Heart left ventricle (tissue), 13 donors: ENCODE measurements around the gene MRPL14.

Source experiments
- POLR2A ChIP-seq, 2 donors: fragments of 450-650 bp; IDR thresholded peaks; one replicate each; pipeline ENCODE4 v1.6.1; 2017; ENCODE audit warnings: antibody characterized with exemption in 2 of 2, mild to moderate bottlenecking in 2 of 2, moderate library complexity in 2 of 2
- TF ChIP-seq, protein P1 (sequence below), 12 donors: fragments of 200-600 bp; sonication (generic) in 4 of 12; IDR thresholded peaks; one replicate each; pipeline versions ENCODE4 v1.5.0 to v1.8.0; 2018 to 2022; ENCODE audit warnings: antibody characterized with exemption in 12 of 12, mild to moderate bottlenecking in 5 of 12
- donor health status: ischemic (EF 13 %, LVEDD 7.1; RV severe dilation, severe dysfunction).
- donor health status: DM: no; HTN: yes; CAD: no.
- donor health status: DM: no; HTN: no; CAD: no.
- donor health status: ischemic (EF 25% LVEDD 6.9; RV normal size, moderate dysfunction).
- donor health status: ischemic (EF 25% LVEDD 5.7; RV mildly dilated, moderate dysfunction).
- donor health status: ischemic (EF 35%, LVEDD 5.7; RV mildly dilated, moderate dysfunction).
- donor health status: nonischemic (EF 11% LVEDD 7.7; RV severe dilation, severe dysfunction).
- donor health status: DM: yes; HTN: yes; CAD: no.
- donor health status: PGD.
- donor health status: ischemic (EF 29% LVEDD 5.4; RV normal size, mild dysfunction).
- donor health status: nonischemic (EF 23%, LVEDD 6.1; RV moderate dilation, normal function).

DNA sequence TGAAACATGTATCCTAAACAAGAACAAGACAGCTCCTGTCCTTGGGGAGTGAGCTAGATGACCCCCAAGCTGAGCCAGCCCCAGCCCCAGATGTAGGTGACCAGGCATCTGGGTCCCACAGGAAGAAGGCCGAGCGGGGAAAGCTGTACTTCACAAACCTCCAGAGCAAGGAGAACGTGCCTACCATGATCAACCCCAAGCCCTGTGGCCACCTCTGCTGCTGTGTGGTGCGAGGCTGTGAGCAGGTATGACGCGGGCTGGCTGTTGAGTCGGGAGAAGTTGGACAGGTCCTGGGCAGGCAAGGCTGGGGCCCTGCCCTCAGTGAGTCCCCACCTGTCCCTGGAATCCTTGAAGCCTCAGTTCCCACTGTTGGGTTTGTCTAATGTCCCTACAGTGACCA, 20.0 kb upstream of the MRPL14 start:
- no peak for TF ChIP-seq POLR2A (IDR thresholded peaks at IDR 0.05)
- TF ChIP-seq, protein P1, sequence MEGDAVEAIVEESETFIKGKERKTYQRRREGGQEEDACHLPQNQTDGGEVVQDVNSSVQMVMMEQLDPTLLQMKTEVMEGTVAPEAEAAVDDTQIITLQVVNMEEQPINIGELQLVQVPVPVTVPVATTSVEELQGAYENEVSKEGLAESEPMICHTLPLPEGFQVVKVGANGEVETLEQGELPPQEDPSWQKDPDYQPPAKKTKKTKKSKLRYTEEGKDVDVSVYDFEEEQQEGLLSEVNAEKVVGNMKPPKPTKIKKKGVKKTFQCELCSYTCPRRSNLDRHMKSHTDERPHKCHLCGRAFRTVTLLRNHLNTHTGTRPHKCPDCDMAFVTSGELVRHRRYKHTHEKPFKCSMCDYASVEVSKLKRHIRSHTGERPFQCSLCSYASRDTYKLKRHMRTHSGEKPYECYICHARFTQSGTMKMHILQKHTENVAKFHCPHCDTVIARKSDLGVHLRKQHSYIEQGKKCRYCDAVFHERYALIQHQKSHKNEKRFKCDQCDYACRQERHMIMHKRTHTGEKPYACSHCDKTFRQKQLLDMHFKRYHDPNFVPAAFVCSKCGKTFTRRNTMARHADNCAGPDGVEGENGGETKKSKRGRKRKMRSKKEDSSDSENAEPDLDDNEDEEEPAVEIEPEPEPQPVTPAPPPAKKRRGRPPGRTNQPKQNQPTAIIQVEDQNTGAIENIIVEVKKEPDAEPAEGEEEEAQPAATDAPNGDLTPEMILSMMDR (IDR thresholded peaks at IDR 0.05), result no peak
